Hepatic stellate cell (primary cell): ENCODE measurements around the gene CMPK2.

Experiments
- DNase-seq: peaks from one replicate; pipeline ENCODE4 v3.0.0; 2011; ENCODE audit warnings: low spot score

CMPK2 gene

DNA sequence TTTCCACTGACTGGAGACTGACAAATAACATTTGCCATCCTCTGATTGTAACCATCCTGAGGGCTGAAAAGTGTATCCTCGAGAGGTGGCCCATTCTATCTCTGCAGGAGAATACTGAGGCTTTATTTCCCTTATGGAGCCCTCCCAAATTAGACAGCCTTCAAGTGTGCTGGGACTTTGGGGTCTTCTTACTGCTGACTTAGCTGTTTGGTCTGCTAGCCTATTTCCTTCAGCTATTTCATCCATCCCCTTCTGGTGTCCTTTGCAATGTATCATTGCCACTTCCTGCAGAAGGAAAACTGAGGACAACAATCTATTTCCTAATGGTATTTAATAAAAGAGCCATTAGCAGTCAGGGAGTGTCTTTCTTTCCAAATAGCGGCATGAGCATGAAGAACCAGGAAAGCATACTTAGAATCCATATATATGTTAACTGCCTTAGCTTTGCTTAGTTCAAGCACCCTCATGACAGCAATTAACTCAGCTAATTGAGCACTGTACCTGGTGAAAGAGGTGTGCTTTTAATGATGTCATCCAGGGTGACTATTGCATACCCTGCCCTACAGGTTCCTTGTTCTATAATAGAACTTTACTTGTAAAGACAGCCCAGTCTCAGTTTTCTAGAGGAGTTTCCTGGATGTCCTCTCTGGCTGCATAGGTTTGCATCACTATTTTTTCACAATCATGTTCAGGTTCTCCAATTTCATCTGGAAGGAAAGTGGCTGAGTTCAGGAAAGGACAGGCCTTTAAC, 24.0 kb downstream of the CMPK2 start:
- no peak for DNase-seq

DNA sequence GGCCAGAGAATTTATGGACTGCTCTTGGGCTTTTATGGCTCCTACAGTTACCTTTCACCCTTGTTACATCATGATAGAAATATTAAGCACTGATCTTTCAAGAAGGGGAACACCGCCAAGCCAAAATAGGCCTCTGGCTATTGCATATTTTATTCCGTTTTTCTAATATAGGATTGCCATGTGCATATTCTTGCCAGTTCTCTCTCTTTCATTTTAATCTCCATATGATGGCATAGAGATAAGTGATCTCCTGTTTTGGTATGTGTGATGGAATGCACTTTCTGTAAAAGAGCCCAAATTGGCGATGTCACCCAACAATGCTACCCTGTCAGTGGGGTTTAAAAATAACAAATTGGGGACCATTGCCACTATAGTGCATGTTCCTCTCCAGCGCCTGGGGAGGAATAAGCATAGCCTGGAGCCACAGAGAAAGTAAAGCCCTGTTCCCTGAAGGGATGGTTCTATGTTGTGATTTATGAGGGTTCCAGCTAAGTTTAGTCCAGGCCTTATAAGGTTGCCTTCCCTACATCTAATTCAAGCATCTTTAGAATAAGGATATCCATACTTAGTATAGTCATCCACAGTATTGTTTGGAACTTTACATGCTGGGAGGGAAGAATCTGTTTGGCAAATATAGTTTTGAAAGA, 26.9 kb downstream of the CMPK2 start:
- no peak for DNase-seq

- DNase-seq, result no peak
Measured at GRCh38 chr2:6835467-6835866, 30.2 kb downstream of the CMPK2 start.

GRCh38 chr2:6834163-6834562, 31.5 kb downstream of the CMPK2 start:
- DNase-seq, result no peak

DNA sequence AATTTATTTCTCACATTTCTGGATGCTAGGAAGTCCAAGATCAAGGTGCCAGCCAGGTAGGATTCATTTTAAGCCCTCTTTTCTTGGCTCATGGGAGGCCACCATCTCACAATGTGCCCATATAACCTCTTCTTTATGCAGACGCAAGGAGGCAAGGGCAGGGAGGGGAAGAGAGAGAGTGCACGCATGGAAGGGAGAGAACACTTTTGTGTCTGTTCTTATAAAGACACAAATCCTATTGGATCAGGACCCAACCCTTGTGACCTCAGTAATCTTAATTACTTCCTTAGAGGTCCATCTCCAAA, 32.5 kb downstream of the CMPK2 start:
- DNase-seq, result no peak

DNA sequence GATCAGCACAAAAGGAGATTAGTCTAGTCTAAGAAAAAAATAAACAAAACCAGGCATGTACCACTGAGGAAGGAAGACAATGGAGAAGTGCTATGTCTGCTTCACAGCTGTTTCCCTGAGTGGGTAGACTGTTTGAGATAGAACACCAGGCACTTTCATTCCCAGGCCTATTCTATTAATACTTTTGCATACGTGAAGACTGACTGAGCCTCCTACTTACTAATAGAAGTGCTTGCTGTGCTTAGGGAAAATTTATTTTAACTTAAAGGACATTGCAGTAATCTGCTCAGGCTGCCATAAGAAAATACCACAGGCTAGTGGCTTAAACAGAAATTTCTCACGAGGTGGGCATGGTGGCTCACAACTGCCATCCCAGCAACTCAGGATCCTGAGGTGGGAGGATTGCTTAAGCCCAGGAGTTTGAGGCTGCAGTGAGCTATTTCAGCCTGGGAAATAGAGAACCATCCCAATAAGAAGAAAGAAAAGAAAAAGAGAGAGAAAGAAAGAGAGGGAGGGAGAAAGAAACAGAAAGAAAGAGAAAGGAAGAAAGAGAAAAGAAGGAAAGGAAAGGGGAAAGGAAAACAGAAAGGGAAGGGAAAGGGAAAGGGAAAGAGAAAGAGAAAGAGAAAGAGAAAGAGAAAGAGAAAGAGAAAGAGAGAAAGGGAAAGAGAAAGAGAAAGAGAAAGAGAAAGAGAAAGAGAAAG, 33.0 kb downstream of the CMPK2 start:
- no peak for DNase-seq

- DNase-seq, result no peak
Measured at GRCh38 chr2:6831229-6831628, 34.5 kb downstream of the CMPK2 start.

DNA sequence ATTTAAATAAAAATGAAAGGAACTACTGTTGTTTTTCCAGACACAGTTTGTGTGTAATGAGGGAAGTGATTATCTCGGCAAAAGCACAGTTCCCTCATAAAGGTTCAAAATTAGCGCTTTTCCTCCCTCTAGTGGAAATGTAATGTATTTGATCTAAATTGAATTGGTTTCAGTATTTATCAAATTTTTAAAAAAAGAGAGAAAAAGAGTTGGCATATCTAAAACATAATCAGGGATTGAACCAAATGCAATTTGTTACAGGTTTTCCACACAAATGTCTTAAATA, 37.5 kb downstream of the CMPK2 start:
- no peak for DNase-seq

DNA sequence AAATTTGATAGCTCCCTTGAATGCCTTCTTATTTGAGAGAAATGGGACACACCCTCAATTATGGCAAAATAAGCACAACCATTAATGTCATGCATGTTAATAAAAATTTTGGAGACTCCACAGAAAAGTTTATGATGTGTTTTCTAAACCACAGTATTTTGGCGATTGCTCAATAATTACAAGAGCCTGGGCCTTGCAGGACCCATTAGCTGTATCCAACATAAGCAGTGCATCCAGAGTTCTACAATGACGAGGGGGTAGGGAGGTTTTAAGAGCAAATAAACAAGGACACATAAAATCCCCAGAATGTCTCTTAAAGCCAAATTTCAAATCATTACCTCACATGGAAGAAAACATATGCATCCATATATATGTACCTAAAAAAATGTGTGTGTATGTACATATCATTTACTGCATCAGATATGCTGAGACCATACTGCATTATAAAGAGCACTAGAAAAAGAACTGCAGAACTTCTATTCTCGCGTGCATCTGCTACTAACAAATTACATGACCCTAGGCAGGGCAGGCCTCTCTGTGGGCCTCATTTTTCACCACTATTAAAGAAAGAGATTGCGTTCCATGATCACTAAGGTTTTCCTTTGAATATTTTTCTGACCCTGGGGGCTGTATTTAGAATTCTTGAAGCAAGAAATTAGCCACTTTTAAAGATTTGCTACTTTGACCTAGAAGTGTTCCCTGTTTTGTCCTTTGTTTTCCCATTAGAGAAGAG, 38.0 kb downstream of the CMPK2 start:
- no peak for DNase-seq

DNA sequence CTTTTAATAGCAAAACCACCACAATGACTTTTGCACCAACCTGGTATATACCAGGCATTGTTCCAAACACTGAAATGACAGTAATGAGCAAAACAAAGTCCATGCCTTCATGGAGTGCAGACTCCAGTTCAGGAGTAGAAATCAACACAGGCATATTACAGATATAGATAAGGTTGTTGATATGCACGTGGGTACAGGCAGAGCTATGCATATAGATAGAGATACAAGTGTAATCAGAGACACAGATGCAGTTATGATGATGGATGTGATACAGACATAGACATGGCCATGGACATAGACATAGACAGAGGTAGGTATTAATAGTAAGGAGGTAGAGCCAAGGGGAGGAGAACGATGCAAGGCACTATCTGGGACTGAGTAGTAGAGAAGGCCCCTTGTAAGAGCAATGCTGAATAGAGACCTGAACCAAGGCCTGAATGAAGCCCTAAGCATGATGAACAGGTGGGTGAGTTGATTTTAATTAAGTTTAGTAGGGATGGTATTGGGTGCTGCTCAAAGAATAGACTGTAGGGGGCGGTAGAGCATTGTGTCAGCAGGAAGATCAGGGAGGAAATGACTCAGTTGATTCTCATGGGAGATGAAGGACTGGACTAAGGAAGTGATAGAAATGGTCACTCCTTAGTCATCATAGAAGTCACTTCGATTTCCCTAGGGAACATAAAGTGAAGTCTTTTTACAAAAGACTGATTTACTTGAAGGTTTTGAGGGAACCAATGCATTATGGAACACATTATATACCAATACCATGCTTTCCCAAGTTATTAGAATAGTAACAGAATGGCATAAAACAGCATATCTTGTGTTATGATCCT, 39.4 kb downstream of the CMPK2 start:
- peak; percentile 31 for DNase-seq

DNA sequence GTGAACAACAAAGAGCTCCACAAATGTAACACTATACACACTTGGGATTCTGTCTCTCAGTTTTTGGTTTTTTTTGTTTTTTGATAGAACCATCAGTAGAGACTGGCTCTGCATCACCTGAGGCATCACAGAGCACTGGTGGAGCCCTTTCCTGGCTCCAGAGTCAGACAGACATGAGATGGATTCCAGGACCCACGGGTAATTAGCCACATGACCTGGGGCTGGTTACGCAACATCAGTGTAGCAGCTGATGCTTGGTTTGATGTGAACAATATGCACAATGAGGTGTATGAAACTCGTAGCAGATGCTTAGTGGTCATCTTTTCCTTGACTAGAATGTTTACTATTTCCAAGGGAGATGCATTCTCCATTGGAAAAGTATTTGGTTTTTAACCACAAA, 40.7 kb downstream of the CMPK2 start:
- no peak for DNase-seq

DNA sequence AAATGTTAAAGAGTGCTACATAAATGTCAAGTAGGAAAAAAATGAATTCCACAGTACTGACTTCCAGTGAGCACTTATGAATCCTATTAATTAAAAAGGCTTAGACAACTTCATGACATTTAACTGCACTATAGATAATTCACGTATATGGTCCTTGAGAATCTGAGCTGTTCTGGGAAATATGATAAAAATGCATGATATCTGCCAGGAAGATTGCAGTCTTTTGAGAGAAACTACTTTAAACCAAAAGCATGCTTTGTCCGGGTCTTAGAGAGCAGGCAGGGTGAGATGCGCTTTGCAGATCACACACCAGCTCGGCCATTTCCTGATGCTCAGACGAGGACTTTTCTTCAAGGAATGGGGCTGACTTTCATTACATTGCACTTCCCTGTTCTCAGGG, 42.6 kb downstream of the CMPK2 start:
- DNase-seq, result no peak

- DNase-seq, result no peak
Measured at GRCh38 chr2:6822406-6822805, 43.3 kb downstream of the CMPK2 start.

DNA sequence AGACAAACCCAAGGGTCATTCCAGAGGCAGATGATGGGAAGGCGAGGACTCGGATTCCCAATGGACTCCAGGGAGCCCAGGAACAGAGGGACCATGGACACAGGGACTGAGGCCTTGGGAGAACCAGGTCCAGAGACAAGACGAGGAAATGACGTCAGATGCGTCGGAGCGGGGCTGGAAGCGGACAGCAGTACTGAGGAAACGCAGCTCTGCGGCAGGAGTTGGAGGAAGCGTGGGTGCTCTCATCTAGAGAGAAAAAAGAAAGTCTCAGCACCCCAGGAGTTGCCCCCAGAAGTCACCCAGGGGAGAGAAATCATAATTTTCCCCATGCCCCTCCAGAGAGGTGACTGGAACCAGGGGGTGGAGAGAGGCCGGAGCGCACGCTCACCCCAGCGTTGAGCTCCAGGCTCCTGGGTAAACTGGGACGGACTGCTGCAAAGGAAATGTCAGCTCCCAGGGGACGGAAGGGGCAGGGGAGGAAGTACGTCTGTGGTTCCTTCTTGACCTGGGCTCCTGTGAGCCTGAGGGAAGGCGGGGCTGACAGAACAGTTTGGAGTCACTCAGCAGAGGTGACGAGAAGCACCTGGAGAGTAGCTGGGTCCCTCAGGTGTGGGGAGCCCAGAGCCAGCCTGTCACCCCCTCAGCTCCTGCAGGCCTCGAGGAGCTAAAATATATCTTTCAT, 44.7 kb downstream of the CMPK2 start:
- no peak for DNase-seq

- DNase-seq, result no peak
Measured at GRCh38 chr2:6820236-6820635, 45.5 kb downstream of the CMPK2 start.

DNA sequence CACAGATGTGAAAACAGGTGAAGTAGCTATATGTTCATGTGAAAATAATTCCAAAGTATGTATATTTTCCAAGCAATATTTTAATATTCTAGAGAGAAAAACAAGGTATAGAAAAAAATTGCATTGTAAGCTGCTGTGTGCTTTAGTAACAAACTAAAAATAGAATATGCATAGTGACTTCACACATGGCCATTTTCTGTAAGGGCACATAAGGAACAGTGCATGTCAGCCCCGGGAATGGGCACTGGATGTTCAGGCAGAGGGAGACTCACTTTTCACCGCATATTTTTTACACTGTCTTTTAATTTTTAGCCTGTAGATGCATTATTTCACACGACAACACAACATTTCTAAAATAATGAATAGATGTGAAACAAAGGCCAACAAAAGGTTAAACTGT, 46.0 kb downstream of the CMPK2 start:
- no peak for DNase-seq

- DNase-seq, result no peak
Measured at GRCh38 chr2:6818012-6818411, 47.7 kb downstream of the CMPK2 start.

DNA sequence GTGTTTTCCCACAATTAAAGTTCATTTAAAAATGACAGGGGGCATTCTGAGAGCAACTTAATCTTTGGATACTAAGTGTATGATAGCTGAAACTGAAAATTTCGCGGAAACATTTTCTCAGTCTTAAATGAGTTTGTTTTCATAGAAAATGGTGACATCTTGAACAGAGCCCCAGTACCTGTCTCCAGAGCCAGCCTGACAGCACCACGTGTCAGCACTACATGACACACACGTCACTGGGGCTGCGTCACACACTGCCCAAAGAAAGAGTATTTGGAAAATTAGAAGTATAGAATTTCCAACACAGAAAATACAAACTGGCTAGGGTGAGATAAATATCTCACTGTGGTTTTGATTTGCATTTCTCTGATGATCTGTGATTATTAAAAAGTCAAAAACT, 50.8 kb downstream of the CMPK2 start:
- no peak for DNase-seq

- no peak for DNase-seq
Measured at GRCh38 chr2:6814312-6814711, 51.4 kb downstream of the CMPK2 start.

GRCh38 chr2:6813573-6813972, 52.1 kb downstream of the CMPK2 start:
- DNase-seq, result no peak

DNA sequence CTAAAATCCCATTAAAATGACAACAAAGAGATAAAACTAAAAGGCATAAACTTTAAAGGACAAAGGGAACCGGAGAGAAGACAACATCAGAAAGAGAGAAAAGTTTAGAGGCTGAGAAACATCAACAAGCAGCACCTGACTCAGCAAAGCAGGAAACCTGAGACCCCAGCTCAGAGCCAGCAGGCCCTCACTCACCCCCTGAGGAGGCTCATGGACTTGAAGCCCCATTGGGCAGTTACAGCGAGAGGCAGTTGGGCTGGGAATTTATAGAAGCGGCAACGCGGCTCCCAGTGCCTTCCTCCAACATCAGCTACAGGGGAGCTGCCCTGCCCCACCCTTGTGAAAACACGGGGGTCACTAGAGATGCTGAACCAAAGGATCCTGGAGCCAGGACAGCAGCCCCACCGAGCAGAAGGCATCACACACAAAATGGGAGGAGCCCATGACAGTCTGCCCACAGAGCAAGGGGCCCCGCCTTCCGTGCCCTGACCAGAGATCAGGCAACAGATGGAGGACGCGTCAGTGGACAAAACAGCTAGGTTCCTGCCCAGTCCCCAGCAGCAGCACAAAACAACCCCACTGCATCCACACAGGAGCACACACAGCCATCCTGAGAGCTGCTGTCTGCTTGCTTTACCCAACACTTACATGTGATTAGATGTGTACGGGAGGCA, 52.7 kb downstream of the CMPK2 start:
- no peak for DNase-seq
